ENCODE results near the gene SHBG. TPM values are rescaled to one million over a fixed set of nuclear protein-coding genes. Genes with fewer than 3 reads are reported as not detected.

SHBG gene
- polyA plus RNA-seq, 1 donor from 2014 or later = not detected

- peaks cover 0 to 3% (median 0%) of the 10 kb centered on the region in 3 donors for H3K9me3 Mint-ChIP-seq
- peaks cover 32% of the 10 kb centered on the region for H3K27me3 Mint-ChIP-seq
Observed at GRCh38 chr17:7650509-7651096, 20.7 kb downstream of the SHBG start, which contains the start of gene ATP1B2. TSS of gene ATP1B2 (plus strand) at chr17:7650926. CDS start at chr17:7651519, 593 bp downstream.

DNA sequence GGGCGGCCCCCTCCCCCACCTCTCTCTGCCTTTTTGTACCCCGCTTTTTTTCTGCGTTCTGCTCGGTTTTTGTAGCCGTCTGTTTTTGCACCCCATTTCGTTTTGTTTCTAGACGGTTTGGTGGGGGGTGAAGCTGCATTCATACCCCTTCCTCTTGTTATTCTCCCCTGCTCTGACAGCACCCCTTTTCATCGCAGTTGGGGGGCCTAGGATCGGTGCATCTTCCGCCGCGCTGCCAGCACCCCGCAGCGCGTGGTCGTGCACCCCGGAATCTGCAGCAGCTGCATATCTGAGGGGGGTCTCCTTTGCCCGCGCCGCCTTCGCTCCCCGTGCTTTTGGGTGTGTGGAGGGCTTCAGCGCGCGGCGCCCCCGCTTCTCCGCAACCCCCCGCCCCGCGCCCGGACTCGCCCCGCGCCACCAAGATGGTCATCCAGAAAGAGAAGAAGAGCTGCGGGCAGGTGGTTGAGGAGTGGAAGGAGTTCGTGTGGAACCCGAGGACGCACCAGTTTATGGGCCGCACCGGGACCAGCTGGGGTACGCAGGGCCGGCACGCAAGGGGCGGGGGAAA is 21.2 kb downstream of the SHBG start:
- peak overlapping the region; percentile 71 to 93 (median 80) for H3K4me3 Mint-ChIP-seq
- no peaks in the 10 kb centered on the region for H3K36me3 Mint-ChIP-seq
- no peak overlapping the region for H3K27ac Mint-ChIP-seq
- peaks cover 11 to 17% (median 12%) of the 10 kb centered on the region in 3 donors for H3K4me1 Mint-ChIP-seq
- peaks cover 0 to 2% (median 0%) of the 10 kb centered on the region in 3 donors for H3K9me3 Mint-ChIP-seq
- peaks cover 30% of the 10 kb centered on the region for H3K27me3 Mint-ChIP-seq

More at GRCh38 chr17:7650509-7651096, 20.7 kb downstream of the SHBG start, which contains the start of gene ATP1B2:
- Mint-ChIP-seq H3K4me3 (peak within 1 kb of the TSS; percentile 71 to 96 (median 88)), H3K36me3 (no peaks in the 10 kb centered on the region), H3K27ac (peak within 1 kb of the TSS in 1 of 3 donors; percentile 64), H3K4me1 (peaks cover 11 to 18% (median 12%) of the 10 kb centered on the region in 3 donors)

DNA sequence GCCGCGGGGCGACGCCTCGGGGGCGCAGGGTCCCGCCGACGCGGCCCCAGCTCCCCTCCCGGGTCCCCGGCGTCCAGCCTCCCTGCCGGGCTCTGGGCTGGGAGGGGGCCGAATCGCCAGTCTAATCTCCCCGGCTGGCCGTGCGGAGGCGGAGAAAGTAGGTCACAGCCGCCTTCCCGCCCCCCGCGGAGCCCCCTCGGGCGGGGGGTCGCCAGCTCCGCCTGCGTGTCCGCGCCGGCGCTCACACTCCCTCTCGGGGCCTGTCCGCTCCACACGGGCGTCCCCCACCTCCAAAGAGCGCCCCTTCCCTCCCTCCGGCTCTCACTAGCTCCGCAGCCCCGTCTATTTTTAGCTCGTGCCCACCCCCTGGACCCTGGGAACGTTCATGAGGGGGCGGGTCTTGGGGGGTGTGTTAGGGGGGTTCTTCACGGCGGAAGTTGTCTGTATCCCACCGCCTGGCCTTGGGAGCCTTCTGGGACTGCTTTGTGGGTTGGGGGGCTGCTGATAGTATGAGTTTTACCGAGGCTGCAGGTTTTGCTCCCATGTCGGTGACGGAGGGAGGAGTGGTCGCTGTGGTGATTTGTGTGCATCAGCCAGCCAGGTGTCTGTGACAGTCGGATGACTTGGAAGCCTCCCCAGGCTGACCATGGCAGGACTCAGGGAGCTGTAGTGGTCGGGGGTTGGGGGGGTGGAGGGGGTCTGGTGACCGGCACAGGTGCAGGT is 21.9 kb downstream of the SHBG start:
- H3K27me3 Mint-ChIP-seq = peaks cover 26% of the 10 kb centered on the region
- H3K4me3 Mint-ChIP-seq = peak overlapping the region in 3 of 4 donors; percentile 21 to 87 (median 59)
- no peaks in the 10 kb centered on the region for H3K36me3 Mint-ChIP-seq
- H3K4me1 Mint-ChIP-seq = peaks cover 11 to 17% (median 12%) of the 10 kb centered on the region in 3 donors
- H3K27ac Mint-ChIP-seq = peak overlapping the region in 1 of 3 donors; percentile 64
- H3K9me3 Mint-ChIP-seq = peaks cover 0 to 1% (median 0%) of the 10 kb centered on the region in 3 donors

DNA sequence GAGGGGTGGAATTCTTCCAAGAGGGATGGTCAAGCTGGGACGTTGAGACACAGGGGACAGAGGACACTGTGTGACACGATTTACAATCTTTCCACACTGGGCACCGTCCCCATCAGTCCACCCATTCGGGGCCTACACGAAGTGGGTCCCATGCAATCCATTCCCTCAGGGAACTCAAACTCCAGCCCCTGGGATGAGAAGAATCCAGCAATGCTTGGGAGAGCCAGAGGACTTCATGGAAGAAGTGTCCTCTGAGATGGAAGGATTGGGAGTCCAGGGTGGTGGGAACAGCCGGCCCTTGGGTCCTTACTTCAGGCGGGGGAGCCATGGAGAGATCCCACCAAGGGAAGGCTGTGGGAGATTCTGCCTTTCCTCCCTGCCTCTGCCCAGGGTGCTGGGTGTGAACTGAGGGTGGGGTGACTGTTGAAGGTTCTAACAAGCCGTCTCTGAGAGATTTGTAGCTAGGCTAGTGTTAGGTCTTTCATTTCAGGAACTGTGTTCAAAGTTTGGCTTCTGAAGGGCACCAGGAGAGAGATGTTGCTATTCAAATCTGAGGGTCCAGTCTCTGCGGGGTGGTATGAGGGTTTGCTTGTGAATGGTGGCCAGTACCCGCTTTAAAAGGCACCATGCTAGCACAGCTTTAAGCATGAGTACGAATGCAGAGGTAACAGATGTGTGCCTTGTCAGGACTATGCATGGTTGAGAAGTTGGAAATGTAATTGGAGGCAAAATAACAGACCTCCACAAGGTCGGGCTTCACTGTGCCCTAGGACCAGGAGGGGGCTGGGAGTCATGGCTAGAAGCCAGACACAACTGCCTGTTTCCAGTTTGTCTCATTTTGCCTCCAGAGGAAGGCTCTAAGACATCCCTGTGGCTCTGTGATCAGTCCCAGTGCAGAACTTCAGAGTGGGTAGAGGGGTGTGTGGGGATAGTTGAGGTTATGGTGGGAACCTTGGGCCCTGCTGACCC is 22.7 kb downstream of the SHBG start:
- H3K4me1 Mint-ChIP-seq = peaks cover 11 to 17% (median 13%) of the 10 kb centered on the region in 3 donors
- H3K27ac Mint-ChIP-seq = no peak overlapping the region
- H3K4me3 Mint-ChIP-seq = peak overlapping the region in 3 of 4 donors; percentile 8 to 47 (median 24)
- H3K36me3 Mint-ChIP-seq = no peaks in the 10 kb centered on the region
- H3K9me3 Mint-ChIP-seq = peaks cover 0 to 1% (median 0%) of the 10 kb centered on the region in 3 donors
- peaks cover 30% of the 10 kb centered on the region for H3K27me3 Mint-ChIP-seq

- H3K27ac Mint-ChIP-seq = no peak overlapping the region
- H3K4me1 Mint-ChIP-seq = peaks cover 8 to 14% (median 13%) of the 10 kb centered on the region in 3 donors
- H3K27me3 Mint-ChIP-seq = peaks cover 18% of the 10 kb centered on the region
- peak overlapping the region in 1 of 4 donors; percentile 73 for H3K4me3 Mint-ChIP-seq
- no peaks in the 10 kb centered on the region for H3K36me3 Mint-ChIP-seq
- H3K9me3 Mint-ChIP-seq = no peaks in the 10 kb centered on the region
Observed at GRCh38 chr17:7654832-7655540, 25.1 kb downstream of the SHBG start.

DNA sequence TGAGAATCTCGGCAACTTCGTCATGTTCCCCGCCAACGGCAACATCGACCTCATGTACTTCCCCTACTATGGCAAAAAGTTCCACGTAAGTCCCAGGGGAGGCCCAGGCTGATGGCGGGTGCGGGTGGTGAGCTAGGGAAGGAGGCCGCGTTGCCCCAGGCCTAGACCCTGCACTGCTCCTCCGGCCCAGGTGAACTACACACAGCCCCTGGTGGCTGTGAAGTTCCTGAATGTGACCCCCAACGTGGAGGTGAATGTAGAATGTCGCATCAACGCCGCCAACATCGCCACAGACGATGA is 25.6 kb downstream of the SHBG start:
- Mint-ChIP-seq H3K4me3 (no peak overlapping the region), H3K36me3 (no peaks in the 10 kb centered on the region), H3K9me3 (no peaks in the 10 kb centered on the region), H3K27ac (peak overlapping the region in 1 of 3 donors; percentile 55), H3K27me3 (peaks cover 13% of the 10 kb centered on the region), H3K4me1 (peaks cover 3 to 11% (median 9%) of the 10 kb centered on the region in 3 donors)

DNA sequence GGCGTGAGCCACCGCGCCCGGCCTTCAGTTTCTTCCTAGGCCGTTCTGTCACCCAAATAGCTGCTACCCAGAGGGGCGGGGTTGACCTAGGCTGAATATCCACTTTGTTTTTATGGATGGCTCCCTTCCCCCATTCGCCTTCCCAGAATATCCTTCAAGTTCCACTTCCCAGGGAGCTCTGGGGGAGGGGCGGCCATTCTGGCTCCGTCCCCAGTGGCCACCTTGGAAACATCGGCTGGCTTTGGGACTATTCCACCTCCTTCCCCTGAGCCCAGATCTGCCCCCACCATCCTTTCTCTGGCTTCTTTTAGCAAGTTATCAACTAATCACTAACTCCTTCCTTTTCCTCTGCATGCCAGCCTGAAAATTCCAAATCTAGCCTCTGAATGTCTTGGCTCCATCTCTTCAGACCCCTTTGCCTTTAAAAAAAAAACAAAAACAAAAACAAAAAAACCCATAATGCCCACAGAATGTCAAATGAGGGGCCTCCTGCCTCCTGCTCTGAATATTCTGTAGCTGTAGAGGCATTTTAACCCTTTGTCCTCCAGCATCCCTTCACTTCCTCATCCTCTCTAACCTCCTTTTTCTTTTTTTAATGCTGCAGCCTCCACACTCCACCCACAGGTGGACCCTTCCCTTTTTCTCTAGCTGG is 27.1 kb downstream of the SHBG start:
- Mint-ChIP-seq H3K4me1 (peaks cover 0 to 8% (median 3%) of the 10 kb centered on the region in 3 donors), H3K36me3 (peaks cover 1% of the 10 kb centered on the region), H3K4me3 (peak overlapping the region in 1 of 4 donors; percentile 37), H3K27ac (no peak overlapping the region), H3K27me3 (peaks cover 6% of the 10 kb centered on the region), H3K9me3 (no peaks in the 10 kb centered on the region)

DNA sequence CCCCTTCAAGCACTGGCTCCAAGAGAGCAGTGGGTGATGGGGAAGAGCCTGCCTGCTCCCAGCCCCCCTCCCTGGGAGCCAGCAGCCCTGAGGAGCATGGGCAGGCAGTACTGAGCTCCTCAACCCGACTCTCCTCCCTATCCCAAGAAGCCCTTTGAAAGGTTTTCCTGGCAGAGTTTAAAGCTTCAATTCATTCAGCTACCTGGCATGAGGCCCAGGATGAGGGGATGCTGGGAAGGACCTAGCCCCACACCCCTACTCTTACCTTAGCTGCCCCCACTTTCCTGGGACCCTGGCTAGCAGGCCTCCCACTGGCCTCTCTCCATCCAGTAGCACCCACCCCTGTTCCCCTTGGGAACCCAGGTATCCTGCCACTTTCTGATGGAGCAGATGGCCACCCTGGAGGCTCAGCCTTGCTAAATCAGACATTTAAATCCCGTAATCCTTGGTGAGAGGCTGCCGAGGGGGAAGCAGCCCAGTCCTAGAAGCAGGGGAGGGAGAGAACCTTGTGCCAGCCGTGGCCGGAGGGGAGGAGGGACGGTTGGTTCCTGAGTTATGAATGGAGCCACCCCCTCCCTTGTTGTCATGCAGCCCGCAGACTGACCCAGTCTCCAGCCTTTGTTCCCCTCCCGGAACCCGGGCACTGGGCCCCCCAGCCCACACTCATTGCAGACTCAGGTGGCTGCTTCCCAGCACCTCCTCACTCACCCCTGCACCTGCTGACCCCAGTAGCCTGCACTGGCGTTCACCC is 37.9 kb downstream of the SHBG start:
- Mint-ChIP-seq H3K27ac (no peak overlapping the region), H3K4me1 (no peaks in the 10 kb centered on the region), H3K4me3 (no peak overlapping the region), H3K27me3 (no peaks in the 10 kb centered on the region), H3K9me3 (no peaks in the 10 kb centered on the region), H3K36me3 (peaks cover 3% of the 10 kb centered on the region)

GRCh38 chr17:7668482-7668881 is 38.5 kb downstream of the SHBG start:
- no peak overlapping the region for H3K27ac Mint-ChIP-seq

DNA sequence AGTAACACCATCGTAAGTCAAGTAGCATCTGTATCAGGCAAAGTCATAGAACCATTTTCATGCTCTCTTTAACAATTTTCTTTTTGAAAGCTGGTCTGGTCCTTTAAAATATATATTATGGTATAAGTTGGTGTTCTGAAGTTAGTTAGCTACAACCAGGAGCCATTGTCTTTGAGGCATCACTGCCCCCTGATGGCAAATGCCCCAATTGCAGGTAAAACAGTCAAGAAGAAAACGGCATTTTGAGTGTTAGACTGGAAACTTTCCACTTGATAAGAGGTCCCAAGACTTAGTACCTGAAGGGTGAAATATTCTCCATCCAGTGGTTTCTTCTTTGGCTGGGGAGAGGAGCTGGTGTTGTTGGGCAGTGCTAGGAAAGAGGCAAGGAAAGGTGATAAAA is 43.3 kb downstream of the SHBG start:
- Mint-ChIP-seq H3K36me3 (peaks cover 20% of the 10 kb centered on the region), H3K4me3 (no peak overlapping the region), H3K4me1 (peaks cover 0 to 5% (median 0%) of the 10 kb centered on the region in 3 donors), H3K27ac (no peak overlapping the region), H3K9me3 (peaks cover 0 to 6% (median 0%) of the 10 kb centered on the region in 3 donors), H3K27me3 (no peaks in the 10 kb centered on the region)

More at GRCh38 chr17:7668482-7668881, 38.5 kb downstream of the SHBG start:
- Mint-ChIP-seq H3K4me1 (no peaks in the 10 kb centered on the region), H3K4me3 (no peak overlapping the region), H3K27me3 (no peaks in the 10 kb centered on the region), H3K9me3 (peaks cover 0 to 3% (median 0%) of the 10 kb centered on the region in 3 donors), H3K36me3 (peaks cover 8% of the 10 kb centered on the region)

DNA sequence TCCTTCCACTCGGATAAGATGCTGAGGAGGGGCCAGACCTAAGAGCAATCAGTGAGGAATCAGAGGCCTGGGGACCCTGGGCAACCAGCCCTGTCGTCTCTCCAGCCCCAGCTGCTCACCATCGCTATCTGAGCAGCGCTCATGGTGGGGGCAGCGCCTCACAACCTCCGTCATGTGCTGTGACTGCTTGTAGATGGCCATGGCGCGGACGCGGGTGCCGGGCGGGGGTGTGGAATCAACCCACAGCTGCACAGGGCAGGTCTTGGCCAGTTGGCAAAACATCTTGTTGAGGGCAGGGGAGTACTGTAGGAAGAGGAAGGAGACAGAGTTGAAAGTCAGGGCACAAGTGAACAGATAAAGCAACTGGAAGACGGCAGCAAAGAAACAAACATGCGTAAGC is 45.0 kb downstream of the SHBG start:
- no peak overlapping the region for H3K27ac Mint-ChIP-seq
- H3K4me1 Mint-ChIP-seq = peaks cover 2 to 10% (median 5%) of the 10 kb centered on the region in 3 donors
- peaks cover 20% of the 10 kb centered on the region for H3K36me3 Mint-ChIP-seq
- H3K4me3 Mint-ChIP-seq = no peak overlapping the region
- no peaks in the 10 kb centered on the region for H3K27me3 Mint-ChIP-seq
- peaks cover 0 to 6% (median 0%) of the 10 kb centered on the region in 3 donors for H3K9me3 Mint-ChIP-seq

GRCh38 chr17:7676533-7676932 is 46.6 kb downstream of the SHBG start:
- Mint-ChIP-seq H3K4me3 (no peak overlapping the region), H3K4me1 (peaks cover 2 to 11% (median 5%) of the 10 kb centered on the region in 3 donors), H3K9me3 (peaks cover 0 to 6% (median 0%) of the 10 kb centered on the region in 3 donors), H3K27ac (peak overlapping the region in 1 of 3 donors; percentile 73), H3K36me3 (peaks cover 20% of the 10 kb centered on the region), H3K27me3 (no peaks in the 10 kb centered on the region)

All from IgD-negative memory B cell (primary cell).